Stimulated activated CD4-positive, alpha-beta T cell treated with anti-CD3 and anti-CD28 coated beads, Interleukin-15, amount 100 ng/mL, for 24 hours (primary cell): ENCODE measurements around the gene RPS21.

Experiments
- DNase-seq: peaks from one replicate; pipeline ENCODE4 v3.0.0-alpha.2; 2020

Gene RPS21

DNA sequence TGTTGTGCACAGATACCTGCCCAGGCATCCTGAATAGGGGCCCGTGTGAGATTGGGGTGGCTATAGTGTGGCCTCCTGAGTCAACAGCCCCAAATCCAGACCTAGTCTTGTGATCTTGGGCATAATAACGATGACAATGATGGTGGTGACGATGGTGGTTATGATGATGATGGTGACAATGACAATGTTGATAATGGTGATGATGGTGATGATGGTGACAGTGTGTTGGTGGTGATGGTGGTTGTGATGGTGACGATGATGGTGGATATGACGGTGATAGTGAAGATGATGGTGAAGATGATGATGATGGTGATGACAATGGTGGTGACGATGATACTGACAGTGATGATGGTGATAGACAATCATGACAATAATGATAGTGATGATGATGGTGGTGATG lies 5.1 kb upstream of the RPS21 start:
- no peak for DNase-seq

DNA sequence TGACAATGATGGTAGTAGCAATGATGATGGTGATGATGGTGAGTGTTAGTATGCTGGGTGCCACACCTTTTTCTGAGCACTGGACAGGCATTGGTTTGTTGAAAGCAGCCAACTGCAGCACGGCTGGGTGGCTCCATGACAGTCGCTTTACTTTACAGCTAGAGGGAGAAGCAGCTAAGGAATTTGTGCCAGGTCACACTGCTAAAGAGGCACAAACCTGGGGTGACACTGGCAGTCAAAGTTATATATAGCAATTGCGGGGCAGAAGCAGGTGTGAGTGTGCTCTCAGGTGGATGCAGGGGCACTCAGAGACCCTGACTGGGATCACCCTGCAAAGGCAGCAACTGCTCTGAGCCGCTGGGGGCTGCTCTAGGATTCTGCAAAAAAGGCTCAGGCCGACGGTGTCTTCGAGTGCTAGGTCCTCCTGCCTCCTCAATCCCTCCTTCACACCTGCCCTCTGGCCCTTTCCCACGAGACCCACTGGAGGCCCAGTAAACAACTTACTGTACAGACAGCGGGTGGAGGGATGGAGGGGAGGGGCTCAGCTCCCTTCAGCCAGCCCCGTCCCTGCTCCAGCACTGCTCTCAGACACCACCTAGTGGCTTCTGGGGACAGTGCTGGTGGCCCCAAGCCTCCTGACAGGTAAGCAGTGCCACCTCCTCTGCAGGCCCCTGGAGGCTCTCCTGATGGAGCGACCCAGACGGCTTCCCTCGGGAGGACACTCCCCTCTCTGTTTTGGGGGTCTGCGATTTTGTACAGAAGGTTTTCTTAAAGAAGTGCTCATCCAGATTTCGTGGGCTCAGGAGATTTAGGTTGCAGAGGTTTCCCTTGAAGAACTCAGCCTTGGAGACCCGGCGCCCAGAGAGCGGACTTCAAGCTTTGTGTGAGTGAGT lies 4.4 kb upstream of the RPS21 start:
- peak; percentile 86 for DNase-seq

DNA sequence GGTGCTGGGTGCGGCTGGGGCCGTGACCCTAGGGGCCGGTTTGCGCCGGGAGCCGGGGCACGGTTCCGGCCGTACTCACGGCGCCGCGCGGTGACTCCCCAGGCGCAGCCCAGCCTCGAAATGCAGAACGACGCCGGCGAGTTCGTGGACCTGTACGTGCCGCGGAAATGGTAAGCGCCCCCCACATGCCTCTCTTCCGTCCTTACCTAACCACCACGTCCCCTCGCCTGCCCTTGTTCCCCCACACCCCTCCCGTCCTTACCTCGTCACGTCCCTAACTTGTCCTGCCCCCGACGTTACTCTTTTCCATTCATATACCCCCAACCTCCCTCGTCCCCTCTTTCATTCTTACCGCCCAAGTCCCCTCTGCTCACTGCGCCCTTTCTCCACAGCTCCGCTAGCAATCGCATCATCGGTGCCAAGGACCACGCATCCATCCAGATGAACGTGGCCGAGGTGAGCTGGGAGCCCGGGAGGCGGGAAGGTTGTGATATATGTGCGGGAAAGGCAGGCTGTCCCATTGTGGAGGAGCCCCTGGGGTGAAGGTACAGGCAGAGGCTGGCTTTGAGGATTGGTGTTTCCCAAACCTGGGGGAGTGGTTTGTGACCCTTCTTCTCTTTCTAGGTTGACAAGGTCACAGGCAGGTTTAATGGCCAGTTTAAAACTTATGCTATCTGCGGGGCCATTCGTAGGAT lies 463 bp downstream of the RPS21 start:
- DNase-seq, result peak; percentile 36

DNA sequence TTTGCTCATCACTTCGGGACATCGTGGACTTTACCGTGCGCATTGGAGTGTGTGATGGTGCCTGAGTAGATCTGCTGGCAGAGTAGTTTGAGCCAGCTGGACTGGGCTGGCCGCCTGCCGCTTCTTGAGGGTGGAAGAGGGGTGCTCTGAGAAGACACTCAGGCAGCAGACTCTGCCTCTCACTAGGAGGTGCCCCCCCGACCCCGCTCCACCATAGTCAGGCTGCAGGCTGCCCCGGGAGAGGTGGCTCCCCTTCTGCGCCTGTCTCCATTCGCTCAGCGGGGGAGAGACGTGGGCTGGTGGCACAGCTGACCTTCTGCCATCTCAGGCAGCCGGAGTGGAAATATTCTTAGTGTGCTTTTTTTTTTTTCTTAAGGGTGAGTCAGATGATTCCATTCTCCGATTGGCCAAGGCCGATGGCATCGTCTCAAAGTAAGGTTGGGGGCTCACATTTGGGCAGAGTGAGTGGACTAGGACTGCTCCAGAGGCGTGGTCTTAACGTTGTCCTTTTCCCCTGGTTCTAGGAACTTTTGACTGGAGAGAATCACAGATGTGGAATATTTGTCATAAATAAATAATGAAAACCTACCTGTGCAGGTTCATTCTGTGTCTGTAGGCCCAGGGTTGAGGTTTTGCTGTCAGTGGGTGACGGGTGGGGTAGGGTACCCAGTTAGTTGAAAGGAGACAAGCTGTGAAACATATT lies 1.2 kb downstream of the RPS21 start:
- peak; percentile 52 for DNase-seq

GRCh38 chr20:62388839-62389600 lies 2.1 kb downstream of the RPS21 start:
- DNase-seq, result no peak

GRCh38 chr20:62389601-62390087 lies 2.7 kb downstream of the RPS21 start:
- no peak for DNase-seq

DNA sequence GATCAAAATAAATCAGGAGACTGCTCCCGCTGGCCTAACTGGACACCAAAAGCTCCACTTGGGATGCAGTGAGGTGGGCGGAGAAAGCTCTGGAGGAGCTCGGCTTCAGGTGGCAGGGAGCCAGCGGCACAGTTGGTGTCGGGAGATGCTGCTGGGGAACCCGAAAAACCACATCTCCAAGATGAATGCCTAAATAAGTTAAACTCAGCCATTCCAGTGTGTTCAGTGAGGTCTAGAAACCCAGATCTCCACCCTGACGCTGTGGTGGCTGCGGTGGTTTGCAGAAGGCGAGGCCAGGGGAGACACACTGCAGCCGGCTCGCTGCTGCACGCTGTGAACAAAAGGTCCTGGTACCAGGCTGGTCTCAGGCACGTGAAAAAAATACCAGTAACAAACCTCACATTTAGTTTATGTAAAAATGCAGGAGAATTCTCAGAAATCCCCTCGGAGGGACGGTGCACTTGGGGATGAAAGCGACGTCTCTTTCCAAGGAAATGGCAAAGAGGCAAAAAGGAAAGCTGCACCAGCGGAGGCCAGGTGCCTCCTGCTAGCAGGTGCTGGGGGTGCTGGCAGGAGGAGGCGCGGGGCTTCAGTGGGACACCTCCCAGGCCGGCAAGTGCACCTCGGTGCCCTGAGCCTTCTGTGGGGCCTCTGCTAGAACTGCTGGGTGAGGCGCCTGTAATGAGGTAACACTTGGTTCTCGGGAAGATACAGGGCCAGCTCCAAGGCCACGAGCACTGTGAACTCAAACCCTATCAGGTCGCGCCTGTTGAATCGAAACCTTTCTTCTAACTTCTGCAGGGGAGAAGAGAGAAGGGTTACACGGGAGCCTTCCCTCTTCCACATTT lies 3.6 kb downstream of the RPS21 start:
- DNase-seq, result peak; percentile 41

DNA sequence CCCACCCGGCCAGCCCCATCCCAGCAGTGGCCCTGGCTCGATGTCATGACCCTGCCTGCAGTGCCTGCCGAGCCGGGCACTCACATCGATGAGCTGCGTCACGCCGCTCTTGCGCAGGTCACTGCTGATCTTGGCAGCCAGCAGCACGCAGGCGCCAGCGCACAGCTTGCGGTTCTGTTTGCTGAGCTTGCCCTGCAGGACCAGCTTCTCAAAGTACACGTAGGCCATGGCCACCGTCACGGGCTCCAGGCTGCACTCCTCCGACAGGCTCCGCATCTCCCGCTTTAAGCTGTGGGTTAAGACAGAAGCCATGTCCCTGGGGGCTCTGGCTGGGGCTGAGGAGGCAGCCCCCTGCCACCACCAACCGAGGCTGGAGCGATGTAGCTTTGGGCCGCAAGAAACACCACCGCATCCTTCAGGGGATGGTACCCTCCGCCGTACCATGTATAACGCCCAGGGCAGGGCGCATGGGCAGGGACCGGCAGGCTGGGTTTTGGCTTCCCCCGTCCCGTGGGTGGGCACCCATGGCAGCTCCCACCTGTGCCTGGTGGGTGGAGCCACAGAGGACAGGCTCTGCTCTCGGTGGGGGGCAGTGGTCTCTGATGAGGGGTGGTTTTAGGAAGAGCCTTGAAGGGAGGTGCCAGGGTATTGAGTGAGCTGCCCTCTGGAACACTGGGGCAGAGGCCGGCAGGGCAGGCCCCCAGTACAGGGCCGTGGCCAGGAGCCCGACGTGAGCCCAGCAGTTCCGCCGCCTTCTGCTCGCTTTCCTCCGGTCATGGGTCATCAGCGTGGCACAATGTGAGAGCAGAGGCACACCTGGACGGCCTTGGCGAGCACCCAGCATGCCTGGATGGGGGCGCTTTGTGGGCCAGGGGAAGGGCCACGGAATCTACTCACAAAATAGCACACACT lies 4.5 kb downstream of the RPS21 start:
- no peak for DNase-seq

DNA sequence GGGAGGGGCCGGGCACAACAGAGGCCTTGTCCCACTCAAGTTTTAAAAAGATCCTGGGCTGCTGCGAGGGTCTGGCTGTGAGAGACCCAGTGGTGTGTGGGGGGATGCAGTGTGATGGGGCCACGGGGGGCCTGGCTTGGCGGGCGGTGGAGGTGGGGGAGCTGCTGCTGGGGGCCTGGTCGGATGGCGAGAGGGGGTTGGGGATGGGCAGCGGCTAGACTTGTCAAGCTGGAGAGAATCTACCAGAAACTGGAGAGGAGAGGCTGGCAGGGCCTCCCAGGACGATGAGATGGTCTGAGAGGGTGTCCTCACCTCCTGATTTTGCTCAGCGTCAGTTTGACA lies 5.1 kb downstream of the RPS21 start:
- DNase-seq, result no peak

DNA sequence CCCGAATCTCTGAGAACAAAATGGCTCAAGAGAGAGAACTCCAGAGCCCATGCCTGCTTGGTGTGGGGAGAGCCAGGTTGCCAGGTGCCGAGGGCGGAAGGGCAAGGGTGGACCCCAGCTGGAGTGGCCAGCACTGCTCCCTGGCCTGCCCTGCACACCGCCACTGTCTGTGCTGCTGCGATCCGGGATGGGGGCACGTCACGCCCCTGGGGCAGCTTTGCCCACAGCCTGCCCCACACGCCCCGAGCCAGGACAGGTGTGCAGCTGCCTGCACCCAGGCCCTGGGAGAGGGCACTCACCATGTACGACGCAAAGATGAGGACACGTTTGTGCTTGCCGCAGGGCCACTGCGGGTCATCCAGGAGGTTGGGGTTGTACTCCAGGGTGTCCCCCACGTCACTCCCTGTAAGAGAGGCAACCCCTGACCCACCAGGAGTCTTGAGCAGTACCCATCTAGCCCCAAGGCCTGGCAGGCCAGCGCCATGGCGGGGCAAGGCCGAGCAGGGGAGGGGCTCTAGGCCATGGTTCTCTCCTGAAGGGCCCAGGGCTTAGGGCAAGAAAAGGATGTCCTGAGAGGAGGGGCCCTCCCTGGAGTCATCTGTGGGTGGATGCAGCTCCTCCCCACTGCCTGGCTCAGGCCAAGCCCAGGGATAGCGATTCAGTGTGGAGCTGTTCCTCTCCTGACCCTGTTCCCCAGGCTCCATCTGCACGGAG lies 5.9 kb downstream of the RPS21 start:
- no peak for DNase-seq

DNA sequence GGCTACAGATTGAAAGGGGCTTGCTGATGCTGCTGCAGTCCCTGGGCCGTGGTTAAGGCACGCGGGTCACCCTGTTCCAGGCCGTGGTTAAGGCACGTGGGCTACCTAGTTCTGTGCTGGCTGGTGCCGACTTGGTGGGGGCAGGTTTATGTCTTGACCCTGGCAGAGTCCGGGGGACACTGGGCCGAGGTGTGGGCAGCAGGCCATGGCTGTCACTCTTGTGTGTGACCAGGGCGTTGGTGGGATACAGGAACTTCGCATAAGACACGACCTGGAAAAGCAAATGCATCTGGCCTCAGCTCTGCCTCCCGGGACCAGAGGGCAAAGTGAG lies 6.4 kb downstream of the RPS21 start:
- no peak for DNase-seq

GRCh38 chr20:62393830-62394229 lies 6.9 kb downstream of the RPS21 start:
- DNase-seq, result no peak

DNA sequence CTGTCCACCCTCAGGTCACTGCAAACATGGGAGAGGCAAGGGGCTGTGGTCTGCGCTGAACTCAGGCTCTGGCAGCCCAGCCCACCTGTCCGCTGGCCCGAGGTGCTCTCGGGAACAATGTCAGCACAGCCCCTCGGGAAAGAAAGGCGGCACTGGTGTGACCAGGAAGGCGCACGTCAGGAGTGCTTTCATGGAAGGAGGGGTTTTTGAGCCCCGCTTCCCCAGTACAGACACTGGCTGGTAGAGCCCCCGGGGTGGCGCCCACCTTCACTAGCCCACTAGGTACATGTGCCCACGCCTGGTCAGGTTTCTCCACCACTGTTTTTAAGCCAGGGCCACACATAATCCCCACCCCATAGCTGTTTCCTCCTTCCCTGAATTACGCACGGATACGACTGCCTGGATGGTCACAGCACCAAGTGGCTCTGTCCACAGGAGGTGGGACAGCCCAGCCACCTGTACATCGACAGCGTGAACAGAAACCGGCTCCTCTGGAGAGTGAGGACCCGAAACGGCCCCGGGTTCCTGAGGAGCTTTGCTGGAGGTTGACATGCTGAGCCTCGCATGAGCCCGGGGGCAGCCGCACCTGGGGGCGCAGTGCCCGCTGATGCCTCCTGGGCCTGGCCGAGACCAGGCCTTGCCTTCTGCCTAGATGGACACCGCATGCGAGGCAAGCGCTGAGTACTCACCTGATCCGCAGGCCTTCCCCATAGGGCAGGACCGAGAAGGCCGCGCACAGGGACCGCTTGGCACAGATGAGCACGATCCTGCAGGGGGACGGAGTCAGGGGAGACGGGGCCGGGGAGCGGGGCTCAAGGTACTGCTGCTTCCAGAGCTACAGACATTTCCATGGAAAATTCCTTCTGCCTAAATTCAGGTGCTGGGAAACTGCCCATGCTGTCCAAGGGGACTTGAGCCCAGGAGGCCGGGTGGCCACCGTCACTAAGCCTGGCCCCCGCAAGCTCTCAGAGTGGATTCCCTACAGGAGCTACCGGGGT lies 7.6 kb downstream of the RPS21 start:
- no peak for DNase-seq

DNA sequence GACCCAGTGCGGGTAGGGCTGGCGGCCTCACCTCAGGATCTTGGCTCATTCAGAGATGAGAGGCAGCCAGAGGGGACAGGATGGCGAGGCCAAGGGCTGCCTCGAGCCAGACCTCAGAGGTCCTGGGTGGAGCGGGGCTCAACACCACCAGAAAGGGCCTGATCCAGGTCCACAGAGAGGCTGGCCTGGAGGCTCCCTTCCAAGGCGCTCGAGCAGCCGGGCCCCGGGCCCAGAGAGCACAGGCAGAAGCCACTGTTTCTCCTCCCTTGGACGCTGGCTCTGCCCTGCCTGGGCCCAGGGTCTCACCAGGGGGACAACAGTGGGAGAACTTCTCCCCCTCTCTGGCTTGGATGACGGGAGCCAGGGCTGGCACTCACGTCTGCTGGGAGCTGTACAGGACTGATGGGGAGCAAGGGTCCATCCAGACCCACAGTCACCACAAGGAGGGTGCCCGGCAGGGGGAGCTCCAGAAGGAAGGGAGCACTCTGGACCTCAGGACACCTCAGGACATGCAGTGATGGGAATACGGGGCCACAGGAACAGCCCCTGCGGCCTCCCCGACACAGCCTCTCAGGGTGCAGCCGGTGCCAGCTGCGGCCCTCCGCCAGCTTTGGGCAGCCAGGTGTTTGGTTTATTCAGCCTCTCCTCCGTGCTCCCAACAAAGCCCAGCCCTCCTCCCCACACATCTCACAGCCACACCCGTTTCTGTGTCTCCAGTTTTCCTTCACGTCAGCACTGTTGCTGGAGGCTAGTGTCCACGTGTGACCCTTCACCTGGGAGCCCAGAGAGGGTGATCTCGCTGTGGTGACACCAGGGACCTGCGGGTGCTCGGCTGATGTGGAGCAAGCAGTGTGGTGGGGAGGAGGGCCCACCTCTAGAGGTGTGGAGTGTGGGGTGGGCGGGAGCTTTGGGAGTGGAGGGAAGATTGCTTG lies 8.7 kb downstream of the RPS21 start:
- DNase-seq, result no peak

DNA sequence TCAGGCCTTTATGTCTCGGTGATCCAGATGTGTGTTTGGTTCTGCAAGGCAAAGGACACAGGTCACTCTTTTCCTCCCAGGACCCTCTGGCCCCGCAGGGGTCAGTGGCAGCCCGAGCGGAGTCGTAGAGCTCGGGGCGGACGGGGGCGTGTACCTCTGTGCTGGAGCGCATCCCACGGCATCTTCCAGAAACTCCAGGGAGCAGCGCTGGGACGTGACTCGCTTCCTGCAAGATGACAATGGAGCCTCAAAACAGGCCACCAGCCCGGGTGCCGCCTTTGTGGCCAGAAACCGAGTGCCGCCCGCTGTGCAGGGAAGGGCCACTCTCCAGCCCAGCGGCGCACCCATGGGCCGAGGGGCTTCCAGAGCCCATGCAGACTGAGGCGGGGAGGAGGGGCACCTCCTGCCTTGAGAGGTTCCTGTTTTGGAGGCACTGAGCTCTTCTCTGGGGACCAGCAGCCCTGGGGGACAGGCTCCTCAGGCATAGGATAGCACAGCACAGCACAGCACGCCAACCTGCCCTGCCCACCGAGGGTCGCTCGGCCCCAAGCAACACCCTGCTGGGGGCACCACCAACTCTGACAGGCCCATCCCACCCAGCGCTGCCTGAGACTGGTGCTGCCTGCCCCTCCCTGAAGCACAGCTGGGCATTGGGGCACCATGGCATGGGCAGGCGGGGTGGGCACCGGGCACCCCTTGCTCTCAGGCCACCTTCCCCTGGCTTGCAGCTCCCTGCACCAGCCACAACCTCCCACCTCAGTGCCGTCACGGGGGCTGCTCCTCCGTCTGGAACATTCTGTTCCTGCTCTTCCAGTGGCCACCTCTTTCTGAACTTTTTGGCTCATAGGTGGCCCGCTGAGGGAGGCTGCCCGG lies 9.7 kb downstream of the RPS21 start:
- no peak for DNase-seq

- DNase-seq, result no peak
Observed at GRCh38 chr20:62398120-62398821, 11.4 kb downstream of the RPS21 start.
